ENCODE measurements around the gene PIR. TPM values are rescaled to one million over a fixed set of nuclear protein-coding genes. Genes with fewer than 3 reads are reported as not detected.

PIR gene
- total RNA-seq, 1 experiment from 2014 or later, result 8.2 TPM

DNA sequence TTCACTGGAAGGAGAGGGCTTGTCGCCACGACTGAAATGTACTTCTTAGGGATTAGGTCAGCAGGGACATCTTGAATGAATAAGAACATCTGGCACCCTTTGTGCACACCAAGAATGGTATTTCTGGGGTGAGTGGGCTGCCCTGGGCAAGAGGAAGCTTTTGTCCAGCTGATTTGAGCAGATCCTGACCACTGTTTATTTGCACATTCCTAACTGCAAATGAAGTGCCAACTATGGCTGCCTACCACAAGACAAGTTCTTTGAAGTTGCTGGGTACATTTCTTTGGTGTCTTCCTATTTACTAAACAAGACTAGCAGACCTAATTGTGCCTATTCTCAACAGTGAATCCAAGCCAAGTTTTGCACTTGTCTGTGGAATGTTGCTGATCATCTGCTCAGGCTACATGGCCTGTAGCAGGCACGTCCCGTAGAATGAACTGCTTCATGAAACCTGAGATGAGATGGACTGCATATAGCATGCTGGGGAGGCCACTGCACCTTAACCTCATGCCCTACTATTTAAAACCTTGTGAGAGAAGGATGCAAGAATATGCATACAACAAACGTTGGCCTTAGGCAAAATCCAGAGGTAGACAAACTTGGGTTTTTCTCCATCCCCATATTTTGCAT is 45.0 kb downstream of the PIR start:
- ChIA-PET POLR2A (no interaction called here), CTCF (interaction anchor here (1.0 to 6.3 kb wide), 3 partner anchors 23 to 99 kb away, joined by 3 to 38 read pairs (median 14); no protein-coding TSS in a partner anchor)
- TF ChIP-seq, protein P1, sequence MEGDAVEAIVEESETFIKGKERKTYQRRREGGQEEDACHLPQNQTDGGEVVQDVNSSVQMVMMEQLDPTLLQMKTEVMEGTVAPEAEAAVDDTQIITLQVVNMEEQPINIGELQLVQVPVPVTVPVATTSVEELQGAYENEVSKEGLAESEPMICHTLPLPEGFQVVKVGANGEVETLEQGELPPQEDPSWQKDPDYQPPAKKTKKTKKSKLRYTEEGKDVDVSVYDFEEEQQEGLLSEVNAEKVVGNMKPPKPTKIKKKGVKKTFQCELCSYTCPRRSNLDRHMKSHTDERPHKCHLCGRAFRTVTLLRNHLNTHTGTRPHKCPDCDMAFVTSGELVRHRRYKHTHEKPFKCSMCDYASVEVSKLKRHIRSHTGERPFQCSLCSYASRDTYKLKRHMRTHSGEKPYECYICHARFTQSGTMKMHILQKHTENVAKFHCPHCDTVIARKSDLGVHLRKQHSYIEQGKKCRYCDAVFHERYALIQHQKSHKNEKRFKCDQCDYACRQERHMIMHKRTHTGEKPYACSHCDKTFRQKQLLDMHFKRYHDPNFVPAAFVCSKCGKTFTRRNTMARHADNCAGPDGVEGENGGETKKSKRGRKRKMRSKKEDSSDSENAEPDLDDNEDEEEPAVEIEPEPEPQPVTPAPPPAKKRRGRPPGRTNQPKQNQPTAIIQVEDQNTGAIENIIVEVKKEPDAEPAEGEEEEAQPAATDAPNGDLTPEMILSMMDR (IDR thresholded peaks at IDR 0.05; ENCODE audit: unreplicated experiment), result no peak
- no peaks in the 10 kb centered on the region for H3K9me3 Mint-ChIP-seq (ENCODE audit: unreplicated experiment)
- no peak overlapping the region for H3K27ac Mint-ChIP-seq (ENCODE audit: low read depth, unreplicated experiment)
- H3K27me3 Mint-ChIP-seq (ENCODE audit: insufficient read depth, unreplicated experiment), result peaks cover 12% of the 10 kb centered on the region
- intact Hi-C loops (cut with micrococcal nuclease), result no loop called here
- DNase-seq (ENCODE audit: unreplicated experiment), result no peak
- no peak overlapping the region for H3K4me3 Mint-ChIP-seq (ENCODE audit: unreplicated experiment)
- BruUV-seq (replicated peaks), result no TSS peak
- H3K36me3 Mint-ChIP-seq (ENCODE audit: insufficient read depth, unreplicated experiment), result peaks cover 6% of the 10 kb centered on the region
- no peaks in the 10 kb centered on the region for H3K4me1 Mint-ChIP-seq (ENCODE audit: insufficient read depth, unreplicated experiment)

DNA sequence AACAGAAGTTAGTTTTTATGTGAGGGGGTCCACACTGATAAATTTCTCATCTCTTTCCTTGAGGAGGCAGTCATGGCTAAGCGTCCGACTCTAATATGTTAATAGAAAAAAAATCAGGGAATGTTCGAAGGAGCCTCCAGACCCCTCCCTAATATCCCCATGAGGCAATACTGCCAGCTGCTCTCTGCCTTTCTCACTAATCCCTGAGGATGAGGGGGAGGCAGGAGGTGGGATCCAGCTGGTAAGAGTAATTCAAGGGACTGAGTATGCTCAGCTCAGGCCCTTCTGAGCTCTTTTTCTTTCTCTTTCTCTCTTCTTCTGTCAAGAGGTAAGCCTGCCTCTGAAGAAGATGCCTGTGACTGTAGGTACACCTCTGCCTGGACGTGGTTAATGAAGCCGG is 51.7 kb downstream of the PIR start:
- TF ChIP-seq, protein P1 (IDR thresholded peaks at IDR 0.05; ENCODE audit: unreplicated experiment), result no peak
- Mint-ChIP-seq H3K4me1 (ENCODE audit: insufficient read depth, unreplicated experiment) (peaks cover 7% of the 10 kb centered on the region), H3K36me3 (ENCODE audit: insufficient read depth, unreplicated experiment) (peaks cover 6% of the 10 kb centered on the region), H3K27me3 (ENCODE audit: insufficient read depth, unreplicated experiment) (peaks cover 20% of the 10 kb centered on the region), H3K9me3 (ENCODE audit: unreplicated experiment) (no peaks in the 10 kb centered on the region), H3K4me3 (ENCODE audit: unreplicated experiment) (no peak overlapping the region), H3K27ac (ENCODE audit: low read depth, unreplicated experiment) (no peak overlapping the region)
- ChIA-PET CTCF (interaction anchor here (0.5 to 0.6 kb wide), 3 partner anchors 100 to 515 kb away, joined by 3 to 6 read pairs (median 6); no protein-coding TSS in a partner anchor), POLR2A (no interaction called here)
- DNase-seq (ENCODE audit: unreplicated experiment), result no peak
- BruUV-seq (replicated peaks), result no TSS peak
- intact Hi-C loops (cut with micrococcal nuclease), result no loop called here

DNA sequence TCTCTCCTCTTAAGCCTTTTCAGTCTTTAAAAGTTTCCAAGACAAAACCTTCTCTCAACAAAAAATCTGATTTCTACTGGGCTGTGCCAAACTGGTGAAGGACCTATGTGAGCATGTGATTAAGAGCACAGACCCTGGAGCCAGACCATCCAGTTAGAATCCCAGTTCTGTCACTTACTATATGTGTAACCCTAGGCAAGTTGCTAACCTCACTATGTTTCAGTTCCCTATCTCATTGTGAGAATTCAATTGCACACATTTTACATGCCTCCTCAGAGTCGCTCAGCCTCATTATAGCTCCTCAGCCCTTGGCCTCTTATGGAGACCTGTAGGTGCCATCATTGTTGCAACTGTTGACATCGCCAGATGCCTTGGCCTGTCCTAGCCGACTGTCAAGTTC is 54.8 kb downstream of the PIR start:
- ChIA-PET CTCF (interaction anchor here (0.7 to 1.7 kb wide), 2 partner anchors 28 to 78 kb away, joined by 3 to 5 read pairs; no protein-coding TSS in a partner anchor), POLR2A (interaction anchor here (0.7 kb wide), 1 partner anchor 38 kb away, joined by 3 read pairs; no protein-coding TSS in a partner anchor)
- Mint-ChIP-seq H3K9me3 (ENCODE audit: unreplicated experiment) (no peaks in the 10 kb centered on the region), H3K4me1 (ENCODE audit: insufficient read depth, unreplicated experiment) (peaks cover 7% of the 10 kb centered on the region), H3K4me3 (ENCODE audit: unreplicated experiment) (no peak overlapping the region), H3K36me3 (ENCODE audit: insufficient read depth, unreplicated experiment) (no peaks in the 10 kb centered on the region), H3K27ac (ENCODE audit: low read depth, unreplicated experiment) (no peak overlapping the region), H3K27me3 (ENCODE audit: insufficient read depth, unreplicated experiment) (peaks cover 34% of the 10 kb centered on the region)
- no TSS peak for BruUV-seq (replicated peaks)
- intact Hi-C loops (cut with micrococcal nuclease), result no loop called here
- TF ChIP-seq, protein P1 (IDR thresholded peaks at IDR 0.05; ENCODE audit: unreplicated experiment), result no peak
- no peak for DNase-seq (ENCODE audit: unreplicated experiment)

DNA sequence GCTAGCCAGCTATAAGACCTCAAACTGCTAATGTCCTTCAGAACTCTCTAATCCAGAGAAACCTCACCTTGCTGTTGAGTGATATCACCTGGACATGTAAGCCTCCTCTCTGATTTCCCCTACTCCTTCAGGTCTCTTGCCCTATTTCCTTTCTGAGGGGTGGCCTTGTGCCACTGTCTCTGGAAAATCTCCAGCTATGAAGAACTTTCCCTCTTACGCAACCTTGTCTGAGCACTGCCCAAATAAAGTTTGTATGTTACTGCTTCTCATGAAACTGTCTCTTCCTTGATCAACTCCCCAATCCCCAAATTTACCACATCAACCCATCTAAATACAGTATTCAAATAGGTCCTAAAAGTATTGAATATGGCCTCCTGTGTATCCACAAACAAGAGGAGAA is 55.4 kb downstream of the PIR start:
- no peak overlapping the region for H3K4me3 Mint-ChIP-seq (ENCODE audit: unreplicated experiment)
- H3K27me3 Mint-ChIP-seq (ENCODE audit: insufficient read depth, unreplicated experiment), result peaks cover 34% of the 10 kb centered on the region
- intact Hi-C loops (cut with micrococcal nuclease), result no loop called here
- no peak overlapping the region for H3K27ac Mint-ChIP-seq (ENCODE audit: low read depth, unreplicated experiment)
- H3K36me3 Mint-ChIP-seq (ENCODE audit: insufficient read depth, unreplicated experiment), result no peaks in the 10 kb centered on the region
- TF ChIP-seq, protein P1 (IDR thresholded peaks at IDR 0.05; ENCODE audit: unreplicated experiment), result no peak
- H3K9me3 Mint-ChIP-seq (ENCODE audit: unreplicated experiment), result no peaks in the 10 kb centered on the region
- BruUV-seq (replicated peaks), result no TSS peak
- peaks cover 7% of the 10 kb centered on the region for H3K4me1 Mint-ChIP-seq (ENCODE audit: insufficient read depth, unreplicated experiment)
- CTCF ChIA-PET, result interaction anchor here (0.5 to 1.7 kb wide), 4 partner anchors 28 to 127 kb away, joined by 3 to 5 read pairs (median 3); no protein-coding TSS in a partner anchor
- peak; percentile 14 for DNase-seq (ENCODE audit: unreplicated experiment)
- POLR2A ChIA-PET, result interaction anchor here (0.7 kb wide), 1 partner anchor 38 kb away, joined by 3 read pairs; no protein-coding TSS in a partner anchor

Measured in MCF 10A (cell line).